NCI-H82 treated with DMSO at 0.1 percent for 48 hours (cell line): Measurements from ENCODE around the gene ATOSA.

ENCODE experiments used
- DNase-seq: peaks from one replicate; lab custom pipeline; 2025; ENCODE audit not compliant: unreplicated experiment; lab: John Stamatoyannopoulos, UW

The ATOSA gene, protein sequence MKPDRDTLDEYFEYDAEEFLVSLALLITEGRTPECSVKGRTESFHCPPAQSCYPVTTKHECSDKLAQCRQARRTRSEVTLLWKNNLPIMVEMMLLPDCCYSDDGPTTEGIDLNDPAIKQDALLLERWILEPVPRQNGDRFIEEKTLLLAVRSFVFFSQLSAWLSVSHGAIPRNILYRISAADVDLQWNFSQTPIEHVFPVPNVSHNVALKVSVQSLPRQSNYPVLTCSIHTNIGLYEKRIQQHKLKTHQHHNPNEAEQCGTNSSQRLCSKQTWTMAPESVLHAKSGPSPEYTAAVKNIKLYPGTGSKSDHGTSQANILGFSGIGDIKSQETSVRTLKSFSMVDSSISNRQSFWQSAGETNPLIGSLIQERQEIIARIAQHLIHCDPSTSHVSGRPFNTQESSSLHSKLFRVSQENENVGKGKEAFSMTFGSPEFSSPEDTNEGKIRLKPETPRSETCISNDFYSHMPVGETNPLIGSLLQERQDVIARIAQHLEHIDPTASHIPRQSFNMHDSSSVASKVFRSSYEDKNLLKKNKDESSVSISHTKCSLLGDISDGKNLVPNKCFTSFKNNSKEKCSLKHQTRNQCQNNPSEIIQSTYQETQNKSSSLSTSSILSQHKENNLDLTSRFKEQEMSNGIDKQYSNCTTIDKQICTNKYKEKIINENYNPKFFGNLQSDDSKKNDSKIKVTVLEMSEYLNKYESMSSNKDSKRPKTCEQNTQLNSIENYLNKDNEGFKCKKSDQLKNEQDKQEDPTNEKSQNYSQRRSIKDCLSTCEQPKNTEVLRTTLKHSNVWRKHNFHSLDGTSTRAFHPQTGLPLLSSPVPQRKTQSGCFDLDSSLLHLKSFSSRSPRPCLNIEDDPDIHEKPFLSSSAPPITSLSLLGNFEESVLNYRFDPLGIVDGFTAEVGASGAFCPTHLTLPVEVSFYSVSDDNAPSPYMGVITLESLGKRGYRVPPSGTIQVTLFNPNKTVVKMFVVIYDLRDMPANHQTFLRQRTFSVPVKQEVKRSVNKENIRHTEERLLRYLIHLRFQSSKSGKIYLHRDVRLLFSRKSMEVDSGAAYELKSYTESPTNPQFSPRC

GRCh38 chr15:52679232-52680040, at the start of gene ATOSA:
Gene ATOSA (minus strand): TSS chr15:52679388. CDS start chr15:52678021, 1,367 bp downstream.
- peak; percentile 55 for DNase-seq

GRCh38 chr15:52728899-52729298, 49.7 kb upstream of the ATOSA start:
- no peak for DNase-seq

DNA sequence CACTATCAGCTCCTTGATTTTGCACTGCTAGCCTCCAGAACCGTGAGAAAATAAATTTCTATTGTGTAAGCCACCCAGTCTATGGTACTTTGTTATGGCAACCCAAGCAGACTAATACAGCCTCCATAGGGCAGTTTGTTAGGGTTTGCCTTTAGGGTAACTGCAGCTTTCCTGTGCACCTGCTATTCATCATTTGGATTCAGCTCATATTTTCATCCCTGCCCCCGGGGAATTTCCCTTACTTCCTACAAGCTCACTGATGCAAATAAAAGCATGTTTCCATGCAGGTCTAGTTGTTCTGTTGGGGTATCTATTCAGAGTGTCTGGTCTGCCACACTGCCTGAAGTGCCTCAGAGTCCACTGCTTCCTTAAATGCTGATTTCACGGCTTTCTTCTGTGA, 48.6 kb upstream of the ATOSA start:
- no peak for DNase-seq

- DNase-seq = no peak
Measured at GRCh38 chr15:52726195-52726594, 47.0 kb upstream of the ATOSA start.

- no peak for DNase-seq
Measured at GRCh38 chr15:52718551-52718950, 39.4 kb upstream of the ATOSA start.

DNA sequence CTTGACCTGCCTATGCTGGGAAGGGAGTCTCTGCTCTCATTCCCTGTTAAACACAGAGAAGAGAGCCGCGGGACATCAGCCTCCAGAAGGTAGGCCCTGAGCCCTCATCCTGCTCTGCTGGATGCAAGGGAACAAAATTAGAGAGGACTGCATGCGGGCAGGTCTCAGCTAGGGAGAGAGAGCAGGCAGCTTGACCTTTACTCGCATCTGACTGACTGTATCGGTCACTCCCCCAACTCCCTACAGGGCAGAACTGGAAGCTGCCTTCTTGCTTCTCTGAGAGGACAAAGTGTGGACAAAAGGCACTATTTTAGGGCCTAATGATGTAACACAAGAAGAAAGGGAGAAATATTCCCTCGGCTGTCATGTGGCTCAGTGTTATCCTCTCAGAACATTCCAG, 38.7 kb upstream of the ATOSA start:
- DNase-seq = no peak

DNA sequence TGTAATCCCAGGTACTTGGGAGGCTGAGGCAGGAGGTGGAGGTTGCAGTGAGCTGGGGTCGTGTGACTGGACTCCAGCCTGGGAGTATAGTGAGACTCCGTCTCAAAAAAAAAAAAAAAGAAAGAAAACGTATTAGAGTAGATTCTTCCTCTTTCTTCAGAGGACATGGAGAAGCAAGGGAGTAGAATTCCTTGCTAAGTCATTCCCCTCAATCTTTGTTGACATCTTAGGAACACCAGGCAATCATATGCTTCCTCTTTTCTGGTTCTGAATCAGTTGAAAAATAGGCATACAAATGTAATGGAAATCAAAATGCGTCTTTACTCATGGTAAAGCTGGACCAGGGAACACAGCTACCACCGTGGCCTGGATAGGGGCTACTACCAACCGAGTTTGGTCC, 38.3 kb upstream of the ATOSA start:
- no peak for DNase-seq

DNA sequence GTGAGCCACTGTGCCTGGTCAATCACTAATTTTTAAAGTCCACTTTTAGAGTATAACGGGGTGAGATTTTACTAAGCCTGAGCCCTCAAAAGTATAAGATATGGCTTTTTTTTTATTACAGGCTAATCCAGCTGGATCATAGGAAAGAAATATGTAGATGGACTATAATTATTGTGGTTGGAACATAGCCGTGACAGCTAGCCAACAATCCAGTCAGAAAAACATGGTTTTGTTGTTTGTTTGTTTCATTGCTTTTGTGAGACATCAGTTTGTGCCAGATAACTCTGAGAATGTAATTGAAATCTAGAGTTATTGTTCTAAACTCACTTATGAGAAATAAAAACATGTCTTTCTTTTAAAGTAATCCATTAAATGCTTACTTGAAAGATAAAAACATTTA, 37.3 kb upstream of the ATOSA start:
- DNase-seq = no peak

DNA sequence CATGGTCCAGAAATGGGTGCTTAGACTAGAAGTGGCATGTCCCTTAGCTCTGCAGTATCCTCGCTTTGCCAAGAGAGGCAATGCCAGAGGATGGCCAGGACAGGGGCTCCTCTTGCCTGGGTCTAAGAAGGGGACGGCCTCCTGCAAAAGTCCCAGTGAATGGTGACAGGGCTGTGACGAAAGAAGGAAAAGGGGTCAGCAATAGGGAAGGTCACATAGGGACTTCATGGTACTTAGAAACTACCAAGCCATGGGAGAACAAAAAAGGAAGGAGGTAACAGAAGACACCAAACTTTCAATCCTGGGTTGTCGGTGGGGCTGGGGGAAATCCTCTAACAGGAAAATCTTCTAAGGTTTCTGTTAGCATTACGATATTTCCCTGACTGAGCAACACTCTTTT, 36.2 kb upstream of the ATOSA start:
- DNase-seq = no peak

GRCh38 chr15:52714968-52715367, 35.8 kb upstream of the ATOSA start:
- DNase-seq = no peak

DNA sequence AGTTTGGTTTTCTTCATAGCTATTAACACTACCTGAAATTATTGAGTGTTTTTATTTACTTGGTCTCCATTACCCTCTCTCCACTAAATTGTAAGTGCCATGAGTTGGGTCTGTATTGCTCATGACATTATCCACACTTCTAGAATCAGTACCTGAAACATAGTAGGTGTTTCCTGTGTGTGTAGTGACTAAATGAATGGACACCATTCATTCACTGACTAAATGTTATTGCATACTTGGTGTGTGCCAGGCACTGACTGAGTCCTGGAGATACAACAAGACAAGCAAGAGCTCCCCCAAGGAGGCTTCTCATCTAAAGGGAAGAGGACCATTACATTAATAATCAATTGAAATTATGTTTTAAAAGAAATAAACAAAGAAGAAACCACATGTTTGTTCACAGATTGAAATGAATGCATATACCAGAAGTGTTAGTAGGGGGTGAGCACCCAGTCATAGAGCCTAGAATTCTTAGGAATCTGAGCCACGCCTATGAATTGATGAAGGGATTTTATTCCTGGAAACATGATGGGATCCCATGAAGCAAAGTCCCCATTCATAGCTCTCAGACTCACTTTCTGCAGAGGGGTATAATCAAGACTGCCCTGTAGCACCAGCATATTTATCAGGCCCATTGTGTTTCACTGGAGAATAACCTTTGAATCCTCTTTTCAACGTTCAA, 31.7 kb upstream of the ATOSA start:
- no peak for DNase-seq

DNA sequence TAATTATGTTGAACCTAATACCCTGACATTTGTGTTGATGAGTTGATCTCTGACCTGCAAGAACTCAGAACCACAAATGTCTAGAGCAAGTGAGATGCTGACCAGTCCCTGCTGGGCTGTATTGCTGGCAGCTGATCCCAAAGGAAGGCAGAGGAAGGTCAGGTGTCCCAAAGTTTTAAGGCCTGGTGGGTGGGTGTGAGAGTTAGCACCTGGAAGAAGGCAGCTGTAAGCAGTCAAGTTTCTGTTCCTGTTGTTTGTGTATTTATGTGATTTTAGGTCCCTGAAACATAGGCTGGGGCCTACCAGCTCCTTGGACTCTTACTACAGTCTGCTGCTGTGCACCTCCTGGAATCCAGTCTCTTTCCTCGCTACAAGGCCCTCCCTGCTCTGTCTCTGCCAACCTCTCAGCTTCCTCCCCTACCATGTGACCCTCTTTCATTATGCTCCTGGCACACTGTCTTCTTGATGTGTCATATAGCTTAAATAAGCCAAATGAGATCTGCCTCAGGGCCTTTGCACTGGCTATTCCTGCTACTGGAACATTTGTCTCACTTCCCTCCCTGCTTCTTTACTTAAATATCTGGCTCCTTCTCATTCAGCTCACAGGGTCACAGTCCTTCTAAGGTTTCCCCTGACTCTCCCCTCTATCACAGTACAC, 31.0 kb upstream of the ATOSA start:
- no peak for DNase-seq

DNA sequence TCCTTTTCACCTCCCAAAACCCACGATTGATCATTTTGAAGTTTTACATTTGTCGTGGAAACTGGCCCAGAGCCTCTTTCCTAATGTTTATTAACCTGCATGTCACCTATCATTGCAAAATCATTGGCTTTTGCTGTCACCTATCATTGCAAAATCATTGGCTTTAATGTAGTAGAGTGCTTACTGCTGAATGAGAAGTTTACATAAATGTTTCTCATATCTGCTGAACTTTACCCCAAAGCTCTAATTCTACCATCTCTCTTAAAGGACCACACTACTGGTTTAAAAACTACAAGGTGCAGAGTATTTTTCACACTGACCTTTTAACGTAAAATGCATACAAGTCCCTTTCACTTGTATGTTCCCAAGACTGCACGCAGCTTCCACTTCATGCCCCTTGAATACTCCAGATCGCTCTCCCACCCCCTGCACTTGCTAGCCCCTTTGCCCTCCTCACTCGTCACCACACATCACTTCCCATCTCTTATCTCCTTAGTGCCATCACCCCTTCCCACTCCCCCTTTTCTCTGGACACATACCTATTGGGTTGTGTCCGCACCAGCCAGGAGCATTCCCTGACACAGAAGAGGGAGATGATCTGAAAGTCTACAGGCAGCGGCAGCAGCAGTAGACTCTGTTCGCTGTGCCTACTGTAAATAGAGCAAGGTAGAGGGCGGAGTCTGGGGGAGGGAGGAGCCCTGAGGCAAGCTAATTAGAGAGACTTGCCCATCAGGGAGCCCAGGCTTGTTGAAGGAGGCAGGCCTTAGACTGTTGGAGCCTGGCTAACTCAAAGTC, 30.2 kb upstream of the ATOSA start:
- DNase-seq = no peak

DNA sequence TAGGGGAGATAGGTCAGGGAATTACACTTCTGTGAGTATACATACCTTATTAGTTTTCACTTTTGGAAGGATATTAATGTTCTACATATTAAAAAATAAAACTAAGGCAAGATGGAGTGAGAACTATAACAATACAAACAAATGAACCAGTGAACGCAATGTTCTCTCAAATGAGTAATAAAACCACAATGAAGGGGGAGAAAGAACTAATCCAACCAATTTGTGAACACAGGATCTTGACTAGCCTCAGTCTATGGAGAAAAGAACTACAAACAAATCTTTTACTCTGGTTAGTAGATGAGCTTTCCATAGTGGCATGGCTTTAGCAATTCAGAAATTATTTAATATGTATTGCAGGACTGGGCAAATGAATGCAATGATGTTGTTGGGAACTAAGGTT, 26.9 kb upstream of the ATOSA start:
- no peak for DNase-seq

- no peak for DNase-seq
Measured at GRCh38 chr15:52702390-52702789, 23.2 kb upstream of the ATOSA start.

DNA sequence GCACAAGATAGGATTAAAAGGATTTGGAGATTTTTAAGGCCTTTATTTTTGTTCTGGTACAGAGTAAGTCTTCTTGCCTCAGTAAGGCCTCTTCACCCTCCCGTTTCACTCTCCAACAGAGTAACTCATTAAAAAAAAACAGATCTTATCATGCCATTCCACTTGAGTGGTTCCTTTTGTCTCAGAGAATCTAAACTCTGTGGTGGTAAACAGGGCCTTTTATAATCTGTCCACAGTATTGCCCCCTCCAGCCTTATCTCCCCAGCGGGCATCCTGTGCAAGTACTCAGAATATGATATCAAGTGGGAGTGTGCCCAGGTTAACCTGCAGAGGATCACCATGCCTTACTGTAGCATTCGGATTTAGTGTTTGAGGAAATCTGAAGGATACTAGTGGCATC, 20.3 kb upstream of the ATOSA start:
- DNase-seq = peak; percentile 50

DNA sequence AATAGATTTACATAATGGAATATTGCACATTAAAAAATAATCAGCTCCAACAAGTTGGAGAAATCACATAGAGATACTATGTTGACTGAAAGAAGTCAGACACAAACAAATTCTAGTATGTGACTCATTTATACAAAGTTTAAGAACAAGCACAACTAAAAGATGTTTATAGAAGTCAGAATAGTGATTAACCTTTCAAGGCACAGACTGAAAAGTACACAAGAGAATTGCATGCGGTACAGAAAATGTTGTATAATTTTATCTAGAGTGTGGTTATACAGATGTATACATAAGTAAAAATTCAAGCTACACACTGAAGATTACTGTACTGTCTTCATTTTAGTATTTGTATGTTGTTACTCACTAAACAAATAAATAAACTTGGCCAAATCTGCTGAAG, 19.3 kb upstream of the ATOSA start:
- no peak for DNase-seq

DNA sequence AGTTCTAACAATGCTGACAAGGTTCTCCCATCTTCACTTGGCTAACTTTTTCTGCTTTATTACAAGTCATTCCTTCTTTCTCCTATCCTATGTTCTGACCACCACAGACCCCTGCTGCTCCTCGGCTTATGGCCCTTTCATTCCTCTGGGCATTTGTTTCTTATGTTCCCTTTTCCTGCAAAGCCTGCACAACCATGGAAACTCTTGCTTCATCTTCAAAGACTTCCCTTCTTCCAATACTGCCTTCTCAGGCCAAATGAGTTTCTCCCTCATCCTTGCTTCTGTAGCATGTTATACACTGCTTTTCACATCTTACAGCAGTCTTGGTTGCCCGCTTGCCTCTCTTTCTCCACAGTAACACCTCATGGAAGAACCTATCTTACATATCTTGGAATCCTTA, 17.9 kb upstream of the ATOSA start:
- no peak for DNase-seq

DNA sequence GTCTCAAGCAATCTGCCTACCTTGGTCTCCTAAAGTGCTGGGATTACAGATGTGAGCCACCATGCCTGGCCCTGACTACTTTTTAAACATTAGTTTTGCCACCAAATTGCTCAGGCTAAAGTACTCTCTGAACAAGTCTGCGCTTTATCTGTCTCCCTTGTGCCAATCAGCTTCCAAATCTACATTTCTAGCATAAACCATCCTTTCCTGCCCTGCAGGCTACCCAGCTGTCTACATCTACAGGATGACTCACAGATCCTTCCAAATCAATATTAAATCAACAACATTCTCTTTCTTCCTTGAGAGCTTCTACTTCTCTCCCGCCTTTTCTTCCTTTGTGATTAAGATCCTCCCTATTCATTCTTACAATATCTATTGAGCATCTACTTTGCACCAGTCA, 16.0 kb upstream of the ATOSA start:
- no peak for DNase-seq
